ENCODE measurements around the gene SELENOT.
"Not testable (repeated sequence)": the region's sequence is repeated elsewhere in the genome, so short reads cannot be mapped to it uniquely, and the experiment has no call there.

The SELENOT gene

DNA sequence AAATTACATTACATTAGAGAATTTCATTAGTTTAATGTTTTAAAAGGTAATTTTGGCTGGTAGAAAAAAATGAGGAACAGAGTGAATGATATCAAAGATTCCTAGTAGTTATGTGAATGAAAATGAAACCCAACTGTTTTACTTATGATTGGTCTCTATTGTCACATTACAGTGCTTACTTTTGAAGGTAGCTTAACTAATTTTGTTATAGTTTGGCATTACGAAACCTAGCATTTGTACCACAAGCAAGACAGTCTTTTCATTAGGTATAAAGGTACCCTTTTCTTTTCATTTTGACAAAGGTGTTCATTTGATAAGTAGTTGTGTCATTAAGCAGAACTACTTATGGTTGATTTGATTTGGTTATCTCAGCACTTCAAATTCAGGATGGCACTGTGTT, 6.9 kb downstream of the SELENOT start:
- no peak for DNase-seq

DNA sequence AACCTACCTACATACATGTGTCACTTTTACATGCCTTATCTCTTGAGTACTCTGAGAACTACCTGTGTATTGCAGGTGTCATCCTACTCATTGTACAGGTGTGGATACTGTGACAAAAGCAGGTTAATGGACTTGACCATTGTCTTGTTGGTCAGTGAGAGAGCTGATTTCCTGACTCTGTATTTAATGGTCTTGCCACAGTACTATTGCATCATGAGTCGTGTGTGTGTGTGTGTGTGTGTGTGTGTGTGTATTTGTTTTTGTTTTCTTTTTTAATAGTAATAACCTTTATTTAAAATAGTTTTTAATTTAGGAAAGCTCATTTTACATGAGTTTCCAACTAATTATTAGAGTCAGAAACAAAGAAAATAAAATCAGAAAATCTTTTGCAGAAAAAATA, 7.7 kb downstream of the SELENOT start:
- no peak for DNase-seq

GRCh38 chr3:150611666-150612065, 8.5 kb downstream of the SELENOT start:
- DNase-seq: no peak

DNA sequence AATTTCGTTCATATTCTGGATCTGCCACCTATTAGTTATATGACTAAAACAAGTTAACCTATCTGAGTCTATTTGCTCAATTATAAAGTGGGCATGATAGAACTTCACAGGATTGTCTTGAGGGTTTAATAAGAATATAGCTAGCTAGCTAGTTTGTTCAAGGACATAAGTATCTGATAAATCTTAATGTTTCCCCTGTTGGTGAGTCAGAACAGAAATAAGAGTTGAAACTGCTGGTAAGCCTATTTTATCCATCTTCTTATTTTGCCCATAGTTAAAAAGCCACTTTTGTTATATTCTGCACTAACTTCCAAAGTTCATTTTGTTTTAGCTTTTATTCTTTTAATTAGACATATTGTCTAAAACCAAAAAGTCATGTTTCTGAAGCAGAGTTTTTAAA, 9.4 kb downstream of the SELENOT start:
- no peak for DNase-seq

DNA sequence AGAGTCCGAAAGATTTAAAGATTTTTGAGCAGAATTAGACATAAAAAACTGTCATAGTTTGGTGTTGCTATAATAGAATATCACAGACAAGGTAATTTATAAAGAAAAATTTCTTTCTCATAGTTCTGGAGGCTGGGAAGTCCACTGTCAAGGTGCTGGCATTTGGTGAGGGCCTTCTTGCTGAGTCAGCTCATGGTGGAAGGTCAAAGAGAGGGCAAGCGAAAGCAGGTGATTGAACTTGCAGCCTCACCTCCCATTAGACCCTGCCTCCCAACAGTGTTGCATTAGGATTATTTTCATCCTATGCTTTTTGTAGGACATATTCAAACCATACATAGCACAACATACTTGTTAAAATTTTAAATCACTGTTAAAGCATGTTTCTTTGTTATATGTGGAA, 9.9 kb downstream of the SELENOT start:
- no peak for DNase-seq

DNA sequence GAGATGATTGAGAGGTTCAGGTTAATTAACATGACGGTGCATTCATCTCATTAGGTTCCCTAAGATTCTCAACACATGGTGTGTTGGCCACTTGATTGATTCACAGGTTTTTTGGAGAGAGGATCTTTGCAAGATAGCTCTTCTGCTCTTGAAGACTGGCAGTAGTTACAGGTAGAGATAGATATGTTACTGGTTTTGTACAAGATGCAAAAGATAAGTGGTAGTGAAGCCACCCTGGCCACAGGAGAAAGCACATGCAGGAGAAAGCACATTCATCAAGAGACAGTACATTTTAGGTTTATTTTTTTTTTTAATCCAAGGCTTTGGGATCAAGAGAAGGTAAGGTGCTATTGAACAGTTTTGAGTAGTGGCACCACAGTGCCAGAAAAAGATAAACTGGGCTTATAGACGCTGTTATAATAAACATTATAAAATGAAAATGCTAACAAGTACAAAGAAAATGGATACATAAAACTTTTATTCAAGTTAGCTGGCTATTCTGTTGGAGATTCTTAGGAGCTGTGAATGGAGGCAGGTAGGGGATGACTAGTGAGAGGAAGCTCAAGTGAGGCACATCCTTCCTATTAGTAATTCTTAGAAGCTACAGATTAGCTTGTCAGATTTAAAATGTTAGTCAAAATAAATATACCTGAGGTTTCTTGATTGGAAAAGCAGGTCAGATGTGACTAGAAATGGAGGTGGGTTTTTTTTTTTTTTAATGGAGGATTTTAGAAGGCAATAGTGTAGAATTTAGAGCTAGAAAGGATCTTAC, 10.8 kb downstream of the SELENOT start:
- no peak for DNase-seq

GRCh38 chr3:150620002-150620689, 17.0 kb downstream of the SELENOT start:
- no peak for DNase-seq

DNA sequence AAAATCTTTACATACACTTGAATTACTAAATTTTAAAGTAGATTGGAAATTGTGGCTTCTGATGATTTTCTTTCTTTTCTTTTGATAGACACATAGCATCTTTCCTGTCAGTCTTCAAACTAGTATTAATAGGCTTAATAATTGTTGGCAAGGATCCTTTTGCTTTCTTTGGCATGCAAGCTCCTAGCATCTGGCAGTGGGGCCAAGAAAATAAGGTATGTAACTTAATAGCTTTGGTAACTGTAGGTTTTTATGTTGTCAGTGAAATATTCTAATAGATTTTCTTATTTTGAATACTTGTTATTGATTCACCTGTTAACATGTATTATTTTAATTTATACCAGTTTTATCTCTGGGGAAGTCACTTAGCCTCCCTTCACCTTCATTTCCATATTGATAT, 19.8 kb downstream of the SELENOT start:
- not testable (repeated sequence) for DNase-seq

DNA sequence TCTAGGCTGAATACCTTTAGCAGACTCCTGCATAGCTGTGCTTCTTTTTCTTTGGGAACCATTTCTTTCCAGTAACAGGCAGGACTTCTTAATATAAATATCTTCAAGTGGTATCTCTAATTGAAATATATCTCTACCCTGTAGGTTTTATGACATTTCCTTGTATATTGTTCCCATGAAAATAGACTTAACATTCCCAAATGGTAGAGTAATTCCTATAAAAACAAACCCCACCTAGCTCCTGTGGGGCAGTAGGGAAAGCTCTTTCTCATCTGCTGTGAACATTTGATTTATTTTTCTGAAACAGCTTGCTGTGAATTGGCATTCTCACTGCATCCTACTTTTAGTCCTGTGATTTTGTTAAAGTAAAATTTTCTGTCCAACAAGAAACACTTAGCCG, 20.8 kb downstream of the SELENOT start:
- DNase-seq: no peak

- DNase-seq: no peak
These were observed 23.2 kb downstream of the SELENOT start for GRCh38 chr3:150626148-150626930.

GRCh38 chr3:150627557-150627956, 24.4 kb downstream of the SELENOT start:
- no peak for DNase-seq

DNA sequence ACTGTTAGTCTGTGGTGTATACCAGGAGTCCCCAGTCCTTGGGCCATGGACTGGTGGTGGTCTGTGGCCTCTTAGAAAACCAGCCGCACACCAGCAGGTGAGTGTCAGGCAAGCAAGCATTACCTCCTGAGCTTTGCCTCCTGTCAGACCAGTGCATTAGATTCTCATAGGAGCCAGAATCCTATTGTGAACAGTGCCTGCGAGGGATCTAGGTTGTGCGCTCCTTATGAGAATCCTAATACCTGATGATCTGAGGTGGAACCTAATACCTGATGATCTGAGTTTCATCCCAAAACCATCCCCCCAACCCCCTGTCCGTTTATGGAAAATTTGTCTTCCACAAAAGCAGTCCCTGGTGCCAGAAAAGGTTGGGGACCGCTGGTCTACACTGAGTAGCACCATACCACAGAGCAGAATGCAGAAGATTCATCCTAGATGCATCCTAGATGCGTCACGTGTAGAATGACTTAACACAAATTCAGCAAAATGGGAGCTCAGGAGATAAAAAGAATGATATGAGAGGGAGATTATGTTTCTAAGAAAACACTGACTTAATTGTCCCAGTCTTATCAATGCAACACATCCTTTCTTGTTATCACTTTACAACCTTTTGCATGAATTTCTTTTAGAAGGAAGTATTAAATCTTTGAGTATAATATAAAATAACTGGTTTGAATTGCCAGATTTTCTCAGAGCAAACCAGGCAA, 28.5 kb downstream of the SELENOT start:
- DNase-seq: no peak

GRCh38 chr3:150635076-150635475, 32.0 kb downstream of the SELENOT start:
- DNase-seq: no peak

DNA sequence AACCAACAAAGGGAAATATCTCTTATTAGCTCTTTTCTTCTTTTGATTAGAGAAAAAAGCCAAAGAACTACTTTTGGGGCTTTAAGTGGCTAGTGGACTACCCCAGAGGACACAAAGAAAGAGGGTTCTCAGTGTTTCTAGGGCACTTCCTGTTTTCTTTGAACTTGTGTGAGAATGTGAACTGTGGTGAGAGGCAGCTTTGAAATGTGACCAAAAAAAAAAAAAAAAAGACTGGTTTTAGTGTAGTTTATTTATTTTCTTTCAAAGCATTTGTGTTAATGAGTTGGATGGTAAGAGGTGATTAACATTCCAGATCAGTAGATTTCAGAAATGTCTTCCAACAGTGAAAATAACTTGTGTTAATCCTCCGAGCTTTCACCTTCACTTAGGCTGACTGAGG, 32.4 kb downstream of the SELENOT start:
- no peak for DNase-seq

DNA sequence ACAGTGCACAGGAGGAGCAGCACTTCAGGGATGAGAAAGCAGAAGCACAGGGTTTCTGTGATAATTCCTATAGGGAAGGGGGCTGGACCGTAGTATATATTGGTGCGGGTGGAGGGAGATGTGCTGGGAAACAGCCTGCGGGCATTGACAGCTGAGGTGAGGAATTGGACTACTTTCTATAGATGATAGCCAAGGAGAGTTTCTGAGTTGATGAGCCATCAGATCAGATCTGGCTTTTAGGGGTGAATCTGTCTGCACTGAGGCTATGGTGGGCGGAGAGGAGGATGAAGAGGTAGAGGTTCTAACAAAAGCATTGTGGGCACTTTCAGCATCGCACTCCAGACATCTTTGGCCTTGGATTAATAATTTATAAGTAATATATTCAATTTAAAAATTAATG, 33.1 kb downstream of the SELENOT start:
- DNase-seq: no peak

DNA sequence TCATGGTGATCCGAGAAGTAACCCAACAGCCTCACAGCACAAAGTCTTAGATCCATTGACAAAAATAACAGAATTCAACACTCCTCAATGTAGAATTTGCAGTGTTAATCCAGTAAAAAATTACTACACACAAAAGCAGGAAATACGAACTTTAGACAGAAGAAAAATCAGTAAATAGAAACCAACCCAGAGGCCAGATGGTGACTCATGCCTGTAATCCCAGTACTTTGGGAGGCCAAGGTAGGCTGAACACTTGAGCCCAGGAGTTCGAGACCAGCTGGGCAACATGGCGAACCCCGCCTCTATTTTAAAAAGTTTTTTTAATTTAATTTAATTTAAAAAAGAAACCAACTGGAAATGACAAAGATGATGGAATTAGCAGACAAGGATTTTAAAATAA, 36.1 kb downstream of the SELENOT start:
- DNase-seq: no peak

GRCh38 chr3:150640256-150640655, 37.1 kb downstream of the SELENOT start:
- no peak for DNase-seq

DNA sequence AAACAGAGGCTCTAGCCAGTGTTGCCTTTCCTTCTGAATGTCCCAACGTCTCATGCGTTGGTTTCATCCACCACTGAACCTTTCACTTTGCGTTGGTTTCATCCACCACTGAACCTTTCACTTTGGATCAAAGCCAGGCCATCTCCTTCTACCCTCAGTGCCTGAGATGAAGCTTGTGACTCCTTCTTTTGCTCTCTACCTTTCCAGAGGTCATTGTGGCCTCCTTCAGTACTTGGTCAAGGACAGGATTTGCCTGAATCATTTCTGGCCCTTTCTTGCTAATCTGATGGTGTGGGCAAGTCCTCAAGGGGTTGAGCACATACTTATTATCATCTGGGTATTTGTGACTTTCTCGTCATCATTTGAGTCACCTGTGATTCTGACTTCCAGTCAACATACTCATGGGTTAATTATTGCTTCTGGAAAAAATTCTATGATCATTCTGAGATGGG, 50.0 kb downstream of the SELENOT start:
- no peak for DNase-seq

DNA sequence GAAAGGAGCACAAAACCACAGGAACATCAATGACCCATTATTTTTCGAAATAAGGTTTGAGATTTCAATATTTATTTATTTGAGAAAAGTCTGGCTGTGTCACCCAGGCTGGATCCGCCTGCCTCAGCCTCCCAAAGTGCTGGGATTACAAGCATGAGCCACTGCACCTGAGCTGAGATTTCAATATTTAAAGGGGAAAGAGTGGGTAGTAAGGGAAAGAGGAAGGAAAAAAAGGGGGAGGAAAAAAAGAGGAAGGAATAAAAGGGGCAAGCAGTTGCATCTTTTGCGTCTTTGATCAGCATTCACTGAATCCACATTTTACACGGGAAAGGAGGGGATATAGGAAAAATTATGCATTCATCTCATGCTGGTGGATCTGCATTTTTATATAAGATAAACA, 53.2 kb downstream of the SELENOT start:
- DNase-seq: no peak

DNA sequence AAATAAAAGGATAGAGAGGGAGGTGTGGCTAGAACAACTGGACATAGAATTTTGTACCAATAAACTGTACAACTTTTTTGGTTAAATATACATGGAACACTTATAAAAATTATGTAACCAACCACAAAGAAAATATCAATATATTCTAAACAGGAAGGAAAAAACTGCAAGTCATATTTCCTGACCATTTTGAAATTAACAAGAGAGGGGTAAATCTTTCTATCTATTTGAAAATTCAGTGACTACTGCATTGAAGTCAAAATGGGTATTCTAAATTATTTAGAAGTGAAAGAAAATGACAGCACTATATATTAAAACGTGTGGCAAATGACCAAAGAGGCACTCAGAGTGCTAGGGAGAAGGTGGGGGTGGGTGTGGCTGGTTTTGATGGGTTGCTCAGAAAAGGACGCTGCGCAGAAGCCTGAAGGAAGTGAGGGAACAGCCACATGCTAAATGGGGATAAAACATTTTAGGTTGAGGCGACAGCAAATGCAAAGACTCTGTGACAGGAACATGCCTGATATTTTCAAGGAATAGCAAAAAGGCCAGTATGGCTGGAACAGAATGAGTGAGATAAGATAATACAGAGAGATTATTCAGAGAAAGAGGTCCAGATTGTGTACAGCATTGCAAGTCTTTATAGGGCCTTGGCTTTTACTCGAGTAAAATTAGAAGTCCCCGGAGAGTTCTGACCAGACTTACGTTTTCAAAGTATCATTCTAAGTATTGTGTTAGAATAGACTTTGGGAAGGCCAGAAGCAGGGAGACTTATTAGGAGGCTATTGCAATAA, 59.5 kb downstream of the SELENOT start:
- no peak for DNase-seq

- DNase-seq: no peak
These were observed 60.3 kb downstream of the SELENOT start for GRCh38 chr3:150663461-150663860.

- no peak for DNase-seq
These were observed 63.0 kb downstream of the SELENOT start for GRCh38 chr3:150666167-150666566.

Data from activated CD4-positive, CD25-positive, alpha-beta regulatory T cell (primary cell).